Kidney tubule cell (primary cell): ENCODE measurements around the gene PGAP6.
A peak's percentile ranks its signal among the peaks of the same experiment; 100 is the strongest.
"Not testable (repeated sequence)": the region's sequence is repeated elsewhere in the genome, so short reads cannot be mapped to it uniquely, and the experiment has no call there.

Experiments used
- DNase-seq: peaks from one replicate; pipeline ENCODE4 v3.0.0-alpha.2; 2018; ENCODE audit warnings: low spot score

PGAP6 gene

GRCh38 chr16:381789-382717, at the start of gene PGAP6:
TSS of gene PGAP6 (minus strand) at chr16:381978. CDS start at chr16:381821, 157 bp downstream.
- peak; percentile 76 for DNase-seq

- DNase-seq: no peak
Observed at GRCh38 chr16:430904-431303, 49.1 kb upstream of the PGAP6 start.

- no peak for DNase-seq
Observed at GRCh38 chr16:427250-427649, 45.5 kb upstream of the PGAP6 start.

GRCh38 chr16:426906-427249, 45.1 kb upstream of the PGAP6 start:
- DNase-seq: no peak

- peak; percentile 10 for DNase-seq
Observed at GRCh38 chr16:426115-426905, 44.5 kb upstream of the PGAP6 start.

- DNase-seq: no peak
Observed at GRCh38 chr16:425740-426114, 43.9 kb upstream of the PGAP6 start.

- DNase-seq: peak; percentile 84
Observed at GRCh38 chr16:425082-425718, 43.4 kb upstream of the PGAP6 start, which contains the start of gene RAB11FIP3. TSS of gene RAB11FIP3 (plus strand) at chr16:425649. CDS start at chr16:426007, 358 bp downstream.

- peak; percentile 44 for DNase-seq
Observed at GRCh38 chr16:424623-425081, 42.9 kb upstream of the PGAP6 start.

- peak; percentile 91 for DNase-seq
Observed at GRCh38 chr16:424033-424622, 42.4 kb upstream of the PGAP6 start.

GRCh38 chr16:422179-422578, 40.4 kb upstream of the PGAP6 start:
- not testable (repeated sequence) for DNase-seq

GRCh38 chr16:415170-415498, 33.4 kb upstream of the PGAP6 start:
- not testable (repeated sequence) for DNase-seq

GRCh38 chr16:414395-415169, 32.8 kb upstream of the PGAP6 start:
- peak; percentile 55 for DNase-seq

- no peak for DNase-seq
Observed at GRCh38 chr16:411576-412265, 29.9 kb upstream of the PGAP6 start.

- DNase-seq: no peak
Observed at GRCh38 chr16:410516-411178, 28.9 kb upstream of the PGAP6 start.

GRCh38 chr16:407253-407652, 25.5 kb upstream of the PGAP6 start:
- no peak for DNase-seq

- DNase-seq: no peak
Observed at GRCh38 chr16:405548-406506, 24.0 kb upstream of the PGAP6 start.

- DNase-seq: no peak
Observed at GRCh38 chr16:404971-405486, 23.3 kb upstream of the PGAP6 start.

GRCh38 chr16:401468-402348, 19.9 kb upstream of the PGAP6 start, which contains the start of gene DECR2:
TSS of gene DECR2 (plus strand) at chr16:401885. CDS start at chr16:401964, 79 bp downstream.
- peak; percentile 87 for DNase-seq
